Stimulated activated CD4-positive, alpha-beta T cell treated with anti-CD3 and anti-CD28 coated beads, Interleukin-12 subunit alpha, Interleukin-12 subunit beta, amount 100 ng/mL, for 24 hours (primary cell): ENCODE measurements around the gene IQGAP2.
"Not testable (repeated sequence)": the region's sequence is repeated elsewhere in the genome, so short reads cannot be mapped to it uniquely, and the experiment has no call there.

Source experiments
- DNase-seq, 2 experiments: peaks; one replicate each; pipeline ENCODE4 v3.0.0-alpha.2; 2020; ENCODE audit warnings: low read depth in 2 of 2

The IQGAP2 gene

GRCh38 chr5:76499507-76500161, 96.5 kb downstream of the IQGAP2 start:
- DNase-seq, result no peak

GRCh38 chr5:76500633-76501393, 97.7 kb downstream of the IQGAP2 start:
- no peak for DNase-seq

GRCh38 chr5:76503929-76504328, 100.8 kb downstream of the IQGAP2 start:
- no peak for DNase-seq

DNA sequence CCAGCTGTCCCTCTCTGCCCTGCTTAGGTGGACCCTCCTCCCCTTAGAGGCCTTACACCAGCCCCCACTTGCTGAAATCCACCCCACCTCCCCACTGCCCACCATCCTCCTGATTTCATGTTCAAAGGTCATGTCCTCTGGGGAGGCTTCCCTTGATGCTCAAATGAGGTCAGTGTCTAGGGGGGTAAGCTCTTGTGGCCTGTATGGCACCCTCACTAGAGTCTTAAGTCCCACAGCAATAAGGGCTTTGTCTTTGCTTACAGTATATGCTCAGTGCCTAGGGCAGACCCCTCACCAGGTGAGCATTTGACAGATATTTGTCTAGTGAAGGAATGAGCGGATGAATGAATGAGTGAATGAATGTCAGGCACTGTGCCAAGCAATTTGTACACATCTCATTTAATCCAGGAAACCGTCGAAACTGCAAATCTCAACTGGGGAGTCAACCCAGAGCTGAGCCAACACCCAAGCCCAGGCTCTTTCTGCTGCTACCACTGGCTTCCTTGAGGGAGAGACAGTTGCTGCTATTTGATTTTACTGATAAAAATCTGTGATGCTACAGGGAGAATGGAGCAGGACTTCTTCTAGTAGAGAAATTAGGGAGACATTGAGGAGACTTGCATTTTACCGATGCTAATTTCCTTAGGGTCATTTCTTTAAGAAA, 101.9 kb downstream of the IQGAP2 start:
- no peak for DNase-seq

GRCh38 chr5:76513476-76513875, 110.4 kb downstream of the IQGAP2 start:
- DNase-seq, result no peak

GRCh38 chr5:76514292-76514691, 111.2 kb downstream of the IQGAP2 start:
- no peak for DNase-seq

GRCh38 chr5:76514713-76515112, 111.6 kb downstream of the IQGAP2 start:
- DNase-seq, result no peak

DNA sequence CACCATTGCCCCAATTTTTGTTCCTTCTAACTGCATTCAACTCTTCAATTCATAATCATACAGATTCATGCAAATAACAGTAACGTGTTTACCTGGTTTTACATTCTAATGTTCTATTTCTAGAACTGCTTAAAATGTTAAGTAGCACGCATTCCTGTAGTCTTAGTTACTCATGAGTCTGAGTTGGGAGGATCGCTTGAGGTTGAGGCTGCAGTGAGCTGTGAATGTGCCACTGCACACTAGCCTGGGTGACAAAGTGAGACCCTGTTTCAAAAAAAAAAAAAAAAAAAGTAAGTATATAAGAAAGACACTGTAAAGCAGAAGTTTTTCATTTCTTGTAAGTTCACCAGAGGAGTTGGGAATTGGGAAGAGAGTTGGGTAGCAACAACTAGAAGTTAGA, 114.2 kb downstream of the IQGAP2 start:
- DNase-seq, result no peak

- DNase-seq, result not testable (repeated sequence)
Observed at GRCh38 chr5:76518246-76518645, 115.2 kb downstream of the IQGAP2 start.

DNA sequence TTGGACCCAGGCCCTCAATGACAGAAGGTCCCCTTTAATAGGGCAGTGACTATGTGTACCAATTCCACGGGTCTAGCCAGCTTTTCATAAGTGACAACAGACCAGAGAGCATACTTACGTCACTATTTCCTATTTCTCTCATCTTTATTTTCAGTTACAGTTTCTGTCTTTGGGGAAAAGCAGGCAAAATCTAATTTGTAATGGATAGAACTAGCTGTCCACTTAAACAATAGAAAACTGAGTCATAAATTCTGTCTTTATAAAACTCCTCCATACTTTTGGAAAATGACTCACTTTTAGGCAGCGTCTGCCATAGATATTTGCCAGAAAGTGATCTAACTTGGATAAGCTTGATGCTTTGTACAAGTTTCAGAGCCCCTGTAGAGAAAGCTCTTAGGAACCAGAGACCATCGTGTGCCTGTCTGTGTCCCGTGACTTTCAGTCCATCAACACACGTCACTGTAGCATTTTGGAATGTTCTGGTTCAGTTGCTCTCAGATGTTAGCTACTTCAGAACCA, 118.2 kb downstream of the IQGAP2 start:
- no peak for DNase-seq

GRCh38 chr5:76522103-76522935, 119.2 kb downstream of the IQGAP2 start:
- DNase-seq, result no peak

GRCh38 chr5:76524101-76524835, 121.2 kb downstream of the IQGAP2 start:
- DNase-seq, result no peak

DNA sequence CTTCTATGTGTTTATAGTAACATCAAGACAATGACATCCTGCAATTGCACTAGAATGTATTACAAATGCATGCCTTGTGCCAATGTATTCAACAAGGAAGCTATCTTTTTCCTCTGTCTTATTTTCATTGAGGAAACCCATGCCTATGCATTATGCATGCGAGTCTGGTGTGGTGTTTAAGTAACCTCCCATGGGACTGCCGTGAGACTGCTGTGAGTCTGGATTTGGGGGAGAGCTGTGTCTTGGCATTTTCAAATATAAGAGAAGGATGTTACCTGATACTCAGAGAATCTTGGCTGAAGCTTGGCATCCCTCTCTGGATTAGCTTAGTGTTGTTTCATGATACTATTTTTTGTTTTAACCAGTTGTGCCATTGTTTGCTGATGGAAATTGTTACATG, 121.8 kb downstream of the IQGAP2 start:
- no peak for DNase-seq

DNA sequence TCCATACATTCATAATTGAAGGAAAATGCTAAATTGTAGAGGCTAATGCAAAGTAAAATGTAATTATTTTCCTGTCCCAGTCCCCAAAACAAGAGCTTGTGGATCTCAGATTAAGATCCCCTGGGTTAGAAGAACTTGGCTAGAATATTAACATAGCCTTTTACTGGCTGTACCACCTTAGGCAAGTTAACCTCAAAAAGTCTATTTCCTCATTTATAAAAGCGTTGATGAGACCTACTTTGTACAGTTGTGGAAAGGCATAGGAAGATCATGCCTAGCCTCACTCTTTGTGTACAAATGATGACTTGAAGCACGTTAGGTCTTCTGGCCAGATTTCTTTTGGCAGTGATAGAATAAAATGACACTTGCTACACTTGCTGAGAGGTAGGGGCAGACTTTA, 122.9 kb downstream of the IQGAP2 start:
- no peak for DNase-seq

- no peak for DNase-seq
Observed at GRCh38 chr5:76526950-76527583, 124.0 kb downstream of the IQGAP2 start.

GRCh38 chr5:76527685-76528161, 124.6 kb downstream of the IQGAP2 start:
- DNase-seq, result no peak

GRCh38 chr5:76528547-76529331, 125.7 kb downstream of the IQGAP2 start:
- no peak for DNase-seq

GRCh38 chr5:76529464-76530344, 126.6 kb downstream of the IQGAP2 start:
- DNase-seq, result no peak

DNA sequence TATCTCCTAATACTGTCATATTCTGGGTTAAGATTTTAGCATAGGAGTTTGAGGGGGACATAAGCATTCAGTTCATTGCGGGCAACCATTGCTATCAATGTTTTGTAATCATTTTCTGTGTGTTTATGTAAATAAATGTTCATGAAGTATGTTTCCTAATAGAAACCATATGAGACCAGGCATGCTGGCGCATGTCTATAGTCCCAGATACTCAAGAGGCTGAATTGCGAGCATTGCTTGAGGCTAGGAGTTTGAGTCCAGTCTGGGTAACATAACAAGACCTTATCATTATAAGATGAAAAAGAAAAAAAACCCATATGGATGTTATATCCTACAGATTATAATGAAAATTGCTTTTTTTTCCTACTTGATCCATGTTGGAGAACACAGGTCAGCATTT, 129.0 kb downstream of the IQGAP2 start:
- no peak for DNase-seq
